Vagina (tissue), 2 donors: ENCODE measurements around the gene LMX1B. TPM values are rescaled to one million over a fixed set of nuclear protein-coding genes. Genes with fewer than 3 reads are reported as not detected.

Source experiments
- DNase-seq, 2 donors: peaks; one replicate each; pipeline ENCODE4 v3.0.0-alpha.2; 2017; ENCODE audit errors: extremely low spot score in 2 of 2
- H3K27ac ChIP-seq: fragments of 200-600 bp; sonication (generic); one replicate; pipeline ENCODE4 v1.5.1; 2019
- H3K27me3 ChIP-seq: fragments of 200-600 bp; sonication (generic); one replicate; pipeline ENCODE4 v1.5.1; 2019
- H3K36me3 ChIP-seq, 2 donors: fragments of 200-600 bp; sonication (generic); one replicate each; pipeline ENCODE4 v1.5.1; 2017 to 2019
- H3K4me1 ChIP-seq: fragments of 200-600 bp; sonication (generic); one replicate; pipeline ENCODE4 v1.5.1; 2019
- H3K4me3 ChIP-seq, 2 donors: fragments of 200-600 bp; sonication (generic); 1 replicate in 1 of 2; 2 replicates in 1 of 2; pipeline ENCODE4 v1.5.1; 2016 to 2019
- H3K9me3 ChIP-seq: fragments of 200-600 bp; sonication (generic); one replicate; pipeline ENCODE4 v1.5.1; 2019
- POLR2A ChIP-seq, 2 donors: fragments of 450-650 bp; IDR thresholded peaks; one replicate each; pipeline ENCODE4 v1.6.1; 2017; ENCODE audit warnings: antibody characterized with exemption in 2 of 2, mild to moderate bottlenecking in 2 of 2, moderate library complexity in 2 of 2
- POLR2AphosphoS5 ChIP-seq, 2 donors: sonication (generic); formaldehyde crosslinking; IDR thresholded peaks; one replicate each; pipeline ENCODE4 v1.9.0; 2017; ENCODE audit warnings: antibody characterized with exemption in 2 of 2, mild to moderate bottlenecking in 2 of 2, low read depth in 1 of 2; ENCODE audit not compliant: insufficient read depth in 1 of 2
- intact Hi-C: fragments of 100-400 bp; cut with DNase I; formaldehyde crosslinking; loops from one replicate; pipeline ENCODE4 v1.15.1; 2023
- total RNA-seq: library from RNA; depleted of rRNA; stranded (reverse); fragments of >200 nt; gene quantifications from one replicate; pipeline ENCODE4 v1.2.3, GENCODE V29; 2016
- TF ChIP-seq, protein P1 (sequence below), 3 experiments: fragments of 450-650 bp in 2 of 3; fragments of 200-600 bp in 1 of 3; sonication (generic) in 1 of 3; IDR thresholded peaks; one replicate each; pipeline ENCODE4 v1.5.1; 2017 to 2019; ENCODE audit warnings: antibody characterized with exemption in 3 of 3, mild to moderate bottlenecking in 2 of 3, moderate library complexity in 2 of 3

LMX1B gene
- total RNA-seq, 1 donor from 2014 or later, result not detected

DNA sequence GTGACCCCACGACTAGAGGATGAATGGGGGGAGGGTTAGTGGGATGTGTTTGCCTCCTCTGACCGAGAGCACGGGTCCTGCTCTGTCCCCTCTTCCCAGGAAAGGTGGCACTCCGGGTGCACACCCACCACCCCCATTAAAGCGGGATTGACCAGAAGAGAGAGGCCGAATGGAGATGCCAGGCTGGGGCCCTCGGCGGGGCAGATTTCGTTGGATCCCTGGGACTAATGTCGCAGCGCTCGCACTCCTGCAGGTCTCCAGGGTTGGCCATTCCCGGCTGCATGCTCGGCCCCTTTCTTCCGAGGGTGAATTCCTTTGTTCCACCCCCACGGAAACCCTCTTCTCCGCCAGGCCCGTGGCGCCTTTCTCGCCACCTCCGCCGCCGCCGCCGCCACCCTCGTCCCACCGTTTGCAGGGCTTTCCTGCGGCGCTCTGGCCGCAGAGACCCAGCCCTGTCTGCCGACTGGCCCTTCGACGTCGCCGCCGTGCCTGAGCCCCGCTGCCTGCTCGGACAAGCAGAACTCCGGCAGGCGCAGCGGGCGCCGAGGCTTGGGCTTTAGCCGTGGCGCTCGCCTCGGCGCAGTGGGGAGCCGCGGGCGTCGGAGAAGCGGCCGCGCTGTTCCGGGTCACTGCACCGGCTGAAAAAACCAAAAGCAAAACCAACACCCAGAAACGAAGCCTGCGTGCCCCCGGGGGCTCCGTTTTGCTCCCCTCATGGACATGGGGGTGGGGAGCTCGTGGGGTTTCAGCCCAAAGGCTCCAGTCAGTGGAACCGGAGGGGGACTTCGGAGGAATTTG lies 11.8 kb downstream of the LMX1B start:
- H3K4me1 ChIP-seq, result peaks cover 29% of the 10 kb centered on the region
- DNase-seq, result no peak
- H3K36me3 ChIP-seq, result no peaks in the 10 kb centered on the region
- H3K4me3 ChIP-seq, result peak overlapping the region; percentile 20 to 29
- TF ChIP-seq POLR2AphosphoS5 (IDR thresholded peaks at IDR 0.05; ENCODE audit: insufficient read depth in 1 of 2, low read depth in 1 of 2) (no peak), POLR2A (IDR thresholded peaks at IDR 0.05) (no peak)
- TF ChIP-seq, protein P1, sequence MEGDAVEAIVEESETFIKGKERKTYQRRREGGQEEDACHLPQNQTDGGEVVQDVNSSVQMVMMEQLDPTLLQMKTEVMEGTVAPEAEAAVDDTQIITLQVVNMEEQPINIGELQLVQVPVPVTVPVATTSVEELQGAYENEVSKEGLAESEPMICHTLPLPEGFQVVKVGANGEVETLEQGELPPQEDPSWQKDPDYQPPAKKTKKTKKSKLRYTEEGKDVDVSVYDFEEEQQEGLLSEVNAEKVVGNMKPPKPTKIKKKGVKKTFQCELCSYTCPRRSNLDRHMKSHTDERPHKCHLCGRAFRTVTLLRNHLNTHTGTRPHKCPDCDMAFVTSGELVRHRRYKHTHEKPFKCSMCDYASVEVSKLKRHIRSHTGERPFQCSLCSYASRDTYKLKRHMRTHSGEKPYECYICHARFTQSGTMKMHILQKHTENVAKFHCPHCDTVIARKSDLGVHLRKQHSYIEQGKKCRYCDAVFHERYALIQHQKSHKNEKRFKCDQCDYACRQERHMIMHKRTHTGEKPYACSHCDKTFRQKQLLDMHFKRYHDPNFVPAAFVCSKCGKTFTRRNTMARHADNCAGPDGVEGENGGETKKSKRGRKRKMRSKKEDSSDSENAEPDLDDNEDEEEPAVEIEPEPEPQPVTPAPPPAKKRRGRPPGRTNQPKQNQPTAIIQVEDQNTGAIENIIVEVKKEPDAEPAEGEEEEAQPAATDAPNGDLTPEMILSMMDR (IDR thresholded peaks at IDR 0.05), result no peak
- peaks cover 38% of the 10 kb centered on the region for H3K27me3 ChIP-seq
- intact Hi-C loops, result no loop called here
- H3K9me3 ChIP-seq, result no peaks in the 10 kb centered on the region
- H3K27ac ChIP-seq, result no peak overlapping the region

DNA sequence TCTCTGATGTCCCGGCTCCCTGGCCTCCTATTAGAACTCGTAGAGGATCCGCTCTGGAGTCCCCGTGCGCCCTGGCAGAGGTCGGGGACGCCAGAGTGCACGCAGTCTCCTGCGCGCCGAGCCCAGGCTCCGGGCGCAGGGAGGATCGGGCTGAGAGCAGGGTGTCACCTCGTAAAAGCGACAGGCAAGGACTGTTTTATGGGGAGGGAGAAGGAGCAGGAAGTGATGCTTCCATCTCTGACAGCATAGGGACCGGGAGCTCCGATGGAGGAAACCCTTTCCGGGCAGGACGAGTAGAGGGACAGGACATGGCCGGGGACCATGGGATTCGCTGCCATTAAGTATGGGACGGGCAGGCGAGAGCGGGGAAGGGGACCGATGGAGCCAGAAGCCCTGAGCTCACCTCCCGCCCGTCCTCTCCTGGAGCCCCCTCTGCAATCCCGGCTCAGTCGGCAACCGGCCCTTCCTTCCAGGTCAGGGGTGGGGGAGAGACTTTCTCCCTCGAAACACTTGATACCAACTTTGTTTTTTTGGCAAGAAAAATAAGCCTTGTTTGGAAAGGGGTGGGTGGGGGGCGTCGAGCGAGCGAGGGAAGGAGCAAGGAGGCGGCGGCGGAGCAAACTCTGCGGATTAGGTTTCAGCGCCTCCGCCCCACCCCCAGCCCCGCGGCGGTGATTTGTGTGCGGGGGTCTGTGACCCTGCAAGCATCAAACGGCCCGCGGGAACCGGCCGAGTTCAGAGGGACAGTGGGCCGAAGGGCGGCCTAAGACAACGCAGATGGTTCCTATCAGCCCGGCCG lies 12.6 kb downstream of the LMX1B start:
- Histone ChIP-seq H3K36me3 (no peaks in the 10 kb centered on the region), H3K27me3 (peaks cover 38% of the 10 kb centered on the region), H3K4me3 (peak overlapping the region; percentile 20 to 29), H3K9me3 (no peaks in the 10 kb centered on the region), H3K4me1 (peaks cover 29% of the 10 kb centered on the region), H3K27ac (no peak overlapping the region)
- TF ChIP-seq POLR2A (IDR thresholded peaks at IDR 0.05) (no peak), POLR2AphosphoS5 (IDR thresholded peaks at IDR 0.05; ENCODE audit: insufficient read depth in 1 of 2, low read depth in 1 of 2) (no peak)
- TF ChIP-seq, protein P1 (IDR thresholded peaks at IDR 0.05), result no peak
- intact Hi-C loops, result no loop called here
- no peak for DNase-seq

DNA sequence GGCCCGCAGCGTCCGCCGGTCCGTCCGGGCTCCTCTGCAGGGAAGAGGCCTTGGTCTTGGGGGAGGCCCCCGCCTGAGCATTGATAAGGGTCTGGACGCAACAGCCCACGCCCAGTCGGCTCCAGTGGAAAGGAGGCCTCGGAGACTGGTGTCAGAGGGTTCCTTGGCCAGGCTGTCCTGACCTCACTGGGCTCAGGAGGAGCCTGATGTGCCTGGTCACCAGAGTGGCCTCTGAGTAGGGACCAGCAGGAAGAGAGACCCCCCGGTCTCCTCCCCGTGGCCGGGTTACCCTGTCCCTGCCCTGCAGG lies 13.2 kb downstream of the LMX1B start:
- no peak for DNase-seq
- Histone ChIP-seq H3K27me3 (peaks cover 36% of the 10 kb centered on the region), H3K27ac (no peak overlapping the region), H3K9me3 (no peaks in the 10 kb centered on the region), H3K4me1 (peaks cover 29% of the 10 kb centered on the region), H3K36me3 (no peaks in the 10 kb centered on the region), H3K4me3 (no peak overlapping the region)
- TF ChIP-seq POLR2AphosphoS5 (IDR thresholded peaks at IDR 0.05; ENCODE audit: insufficient read depth in 1 of 2, low read depth in 1 of 2) (no peak), POLR2A (IDR thresholded peaks at IDR 0.05) (no peak)
- TF ChIP-seq, protein P1 (IDR thresholded peaks at IDR 0.05), result no peak
- intact Hi-C loops, result no loop called here

GRCh38 chr9:126628146-126628545 lies 14.4 kb downstream of the LMX1B start:
- TF ChIP-seq POLR2A (IDR thresholded peaks at IDR 0.05) (no peak), POLR2AphosphoS5 (IDR thresholded peaks at IDR 0.05; ENCODE audit: insufficient read depth in 1 of 2, low read depth in 1 of 2) (no peak)
- TF ChIP-seq, protein P1 (IDR thresholded peaks at IDR 0.05), result no peak

More at GRCh38 chr9:126628146-126628545, 14.4 kb downstream of the LMX1B start:
- H3K27ac ChIP-seq, result no peak overlapping the region
- intact Hi-C loops, result no loop called here
- H3K4me3 ChIP-seq, result no peak overlapping the region
- DNase-seq, result no peak
- H3K4me1 ChIP-seq, result peaks cover 29% of the 10 kb centered on the region
- peaks cover 24% of the 10 kb centered on the region for H3K27me3 ChIP-seq
- no peaks in the 10 kb centered on the region for H3K9me3 ChIP-seq
- H3K36me3 ChIP-seq, result no peaks in the 10 kb centered on the region
